CD4-positive, alpha-beta T cell treated with Interleukin-2 at 100 ng/mL for 4 hours (primary cell): Measurements from ENCODE around the gene RASL10B.
"Not testable (repeated sequence)": the region's sequence is repeated elsewhere in the genome, so short reads cannot be mapped to it uniquely, and the experiment has no call there.

Source experiments
- DNase-seq: peaks from one replicate; pipeline ENCODE4 v3.0.0-alpha.2; 2020; ENCODE audit warnings: low spot score

Gene RASL10B

GRCh38 chr17:35742896-35743477 lies 11.5 kb downstream of the RASL10B start:
- no peak for DNase-seq

- no peak for DNase-seq
Measured at GRCh38 chr17:35743626-35744328, 12.3 kb downstream of the RASL10B start.

- DNase-seq, result no peak
Measured at GRCh38 chr17:35744830-35745229, 13.4 kb downstream of the RASL10B start.

- DNase-seq, result no peak
Measured at GRCh38 chr17:35745246-35745645, 13.8 kb downstream of the RASL10B start.

- no peak for DNase-seq
Measured at GRCh38 chr17:35745749-35746320, 14.4 kb downstream of the RASL10B start.

GRCh38 chr17:35747540-35748017 lies 16.1 kb downstream of the RASL10B start:
- DNase-seq, result peak; percentile 81

- DNase-seq, result no peak
Measured at GRCh38 chr17:35748341-35748841, 17.0 kb downstream of the RASL10B start.

- DNase-seq, result no peak
Measured at GRCh38 chr17:35748979-35749378, 17.5 kb downstream of the RASL10B start.

- no peak for DNase-seq
Measured at GRCh38 chr17:35749560-35750412, 18.3 kb downstream of the RASL10B start.

GRCh38 chr17:35750526-35751395 lies 19.3 kb downstream of the RASL10B start:
- no peak for DNase-seq

- not testable (repeated sequence) for DNase-seq
Measured at GRCh38 chr17:35751541-35751940, 20.1 kb downstream of the RASL10B start.

- DNase-seq, result no peak
Measured at GRCh38 chr17:35752471-35752870, 21.0 kb downstream of the RASL10B start.

- no peak for DNase-seq
Measured at GRCh38 chr17:35752945-35753764, 21.7 kb downstream of the RASL10B start, which contains the start of gene GAS2L2. GAS2L2 (minus strand) TSS chr17:35753239; CDS start chr17:35752850, 389 bp downstream.

GRCh38 chr17:35757243-35757642 lies 25.8 kb downstream of the RASL10B start:
- no peak for DNase-seq

- DNase-seq, result no peak
Measured at GRCh38 chr17:35760587-35760986, 29.1 kb downstream of the RASL10B start, which contains the start of gene C17orf50. C17orf50 (plus strand) TSS chr17:35760887; CDS start chr17:35760942, 55 bp downstream.

- no peak for DNase-seq
Measured at GRCh38 chr17:35761601-35762000, 30.2 kb downstream of the RASL10B start.

- no peak for DNase-seq
Measured at GRCh38 chr17:35763767-35764122, 32.3 kb downstream of the RASL10B start.

- peak; percentile 89 for DNase-seq
Measured at GRCh38 chr17:35764123-35764991, 32.9 kb downstream of the RASL10B start.

GRCh38 chr17:35765086-35765710 lies 33.8 kb downstream of the RASL10B start:
- DNase-seq, result no peak
